Vagina (tissue), 2 donors: ENCODE data around the gene LIPF.
A peak's percentile ranks its signal among the peaks of the same experiment; 100 is the strongest.

Source experiments
- CTCF ChIP-seq, 3 experiments: fragments of 450-650 bp in 2 of 3; fragments of 200-600 bp in 1 of 3; sonication (generic) in 1 of 3; IDR thresholded peaks; one replicate each; pipeline ENCODE4 v1.5.1; 2017 to 2019; ENCODE audit warnings: antibody characterized with exemption in 3 of 3, mild to moderate bottlenecking in 2 of 3, moderate library complexity in 2 of 3
- POLR2A ChIP-seq, 2 donors: fragments of 450-650 bp; IDR thresholded peaks; one replicate each; pipeline ENCODE4 v1.6.1; 2017; ENCODE audit warnings: antibody characterized with exemption in 2 of 2, mild to moderate bottlenecking in 2 of 2, moderate library complexity in 2 of 2

- TF ChIP-seq CTCF (IDR thresholded peaks at IDR 0.05) (peak in 1 of 3 experiments; percentile 44), POLR2A (IDR thresholded peaks at IDR 0.05) (no peak)
These were observed 23.7 kb downstream of the LIPF start for GRCh38 chr10:88687853-88688467.
